Activated CD4-positive, alpha-beta memory T cell treated with anti-CD3 and anti-CD28 coated beads, Interleukin-2, amount 10 ng/mL, durations not matched to agents 7 days and 5 days (primary cell): ENCODE measurements around the gene TP63. TPM values are rescaled to one million over a fixed set of nuclear protein-coding genes. Genes with fewer than 3 reads are reported as not detected.

ENCODE experiments used
- CTCF ChIA-PET: fragments of 350-600 bp; sonication (Branson Sonifier 250); formaldehyde crosslinking; loops from one replicate; lab custom pipeline; 2021; ENCODE audit warnings: antibody characterized with exemption, inconsistent platforms; lab: Charles Lee
- POLR2A ChIA-PET: fragments of 350-600 bp; sonication (Branson Sonifier 250); formaldehyde crosslinking; loops from one replicate; lab custom pipeline; 2021; ENCODE audit warnings: antibody characterized with exemption; lab: Charles Lee
- DNase-seq: peaks from one replicate; pipeline ENCODE4 v3.0.0-alpha.2; 2020
- H3K27ac Mint-ChIP-seq: one replicate; pipeline ENCODE4 v1.8.0; 2021; ENCODE audit warnings: mild to moderate bottlenecking, mixed read lengths
- H3K27me3 Mint-ChIP-seq: one replicate; pipeline ENCODE4 v1.8.0; 2021; ENCODE audit warnings: mixed read lengths
- H3K36me3 Mint-ChIP-seq: one replicate; pipeline ENCODE4 v1.8.0; 2021; ENCODE audit warnings: low read depth, mixed read lengths
- H3K4me1 Mint-ChIP-seq: one replicate; pipeline ENCODE4 v1.8.0; 2021; ENCODE audit warnings: mixed read lengths
- H3K4me3 Mint-ChIP-seq: one replicate; pipeline ENCODE4 v1.8.0; 2021; ENCODE audit warnings: mild to moderate bottlenecking, mixed read lengths
- H3K9me3 Mint-ChIP-seq: one replicate; pipeline ENCODE4 v1.8.0; 2021; ENCODE audit warnings: mixed read lengths
- total RNA-seq, 2 experiments: library from RNA; stranded (reverse); gene quantifications; one replicate each; pipeline ENCODE4 v1.2.3, GENCODE V29; 2021

Gene TP63
- total RNA-seq, 2 experiments from 2014 or later: 1.1 to 1.7 TPM

DNA sequence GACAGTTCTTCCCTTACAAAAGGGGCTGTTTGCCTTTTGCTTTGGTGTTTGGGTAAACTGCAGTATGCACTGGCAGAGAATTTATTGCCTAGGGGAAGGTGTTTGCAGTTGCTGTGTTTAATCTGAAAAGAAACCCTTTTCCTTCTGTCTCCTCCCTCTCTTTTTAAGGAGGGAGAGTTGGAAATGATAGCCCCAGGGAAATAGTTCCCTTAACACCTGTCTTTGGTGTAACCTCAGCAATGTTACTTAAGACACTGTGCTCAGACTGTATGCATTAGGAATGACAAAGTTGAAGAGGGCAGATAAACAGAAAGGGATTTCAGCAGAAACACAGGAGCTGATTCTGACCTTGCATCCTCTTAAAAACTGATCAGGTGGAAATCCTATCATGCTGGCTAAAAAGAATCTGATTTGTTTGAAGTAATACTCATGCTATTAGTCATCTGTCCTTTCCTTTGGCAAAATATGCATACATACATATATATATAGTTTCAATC, 125.4 kb downstream of the TP63 start:
- Mint-ChIP-seq H3K27ac (no peak overlapping the region), H3K9me3 (no peaks in the 10 kb centered on the region), H3K36me3 (no peaks in the 10 kb centered on the region), H3K4me1 (no peaks in the 10 kb centered on the region), H3K4me3 (no peak overlapping the region), H3K27me3 (no peaks in the 10 kb centered on the region)
- ChIA-PET CTCF (no interaction called here), POLR2A (no interaction called here)
- DNase-seq: no peak

DNA sequence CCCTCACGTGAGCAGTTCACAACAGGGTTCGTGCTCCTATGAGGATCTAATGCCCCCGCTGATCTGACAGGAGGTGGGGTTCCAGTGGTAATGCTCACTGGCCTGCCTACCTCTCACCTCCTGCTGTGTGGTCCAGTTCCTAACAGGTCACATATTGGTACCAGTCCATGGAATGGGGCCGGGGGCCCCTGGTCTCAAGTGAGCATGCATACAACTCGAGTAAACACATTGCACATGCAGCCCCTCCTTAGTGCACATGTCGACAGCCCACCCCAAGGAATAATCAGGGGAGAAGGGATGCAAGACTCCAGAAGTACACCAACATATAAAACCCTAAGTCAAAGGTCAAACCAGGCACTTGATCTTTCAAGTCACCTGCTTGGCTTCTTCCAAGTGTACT, 127.0 kb downstream of the TP63 start:
- no peak for DNase-seq
- no peak overlapping the region for H3K4me3 Mint-ChIP-seq
- ChIA-PET POLR2A (no interaction called here), CTCF (no interaction called here)
- H3K27ac Mint-ChIP-seq: no peak overlapping the region
- no peaks in the 10 kb centered on the region for H3K27me3 Mint-ChIP-seq
- no peaks in the 10 kb centered on the region for H3K36me3 Mint-ChIP-seq
- no peaks in the 10 kb centered on the region for H3K4me1 Mint-ChIP-seq
- H3K9me3 Mint-ChIP-seq: no peaks in the 10 kb centered on the region

DNA sequence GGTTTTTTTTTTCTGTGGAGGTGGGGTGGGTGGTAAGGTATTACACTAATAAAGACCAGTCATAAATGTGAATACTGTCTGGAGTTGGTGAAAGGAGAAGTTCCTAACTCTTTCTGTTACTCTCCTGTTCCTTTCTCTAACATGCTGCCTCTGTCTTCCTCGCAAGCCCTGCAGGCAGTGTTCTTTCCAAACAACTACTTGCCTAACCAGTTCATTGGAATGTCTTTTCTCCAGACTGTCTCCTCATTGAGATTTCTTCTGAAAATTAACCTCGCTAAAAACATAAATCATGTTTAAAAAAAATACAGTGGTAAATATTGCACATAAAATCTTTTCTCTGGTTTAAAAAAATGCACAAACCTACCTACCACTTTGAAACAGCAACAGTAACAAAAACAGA, 135.2 kb downstream of the TP63 start:
- ChIA-PET POLR2A (no interaction called here), CTCF (no interaction called here)
- no peak for DNase-seq
- Mint-ChIP-seq H3K9me3 (no peaks in the 10 kb centered on the region), H3K27me3 (no peaks in the 10 kb centered on the region), H3K36me3 (no peaks in the 10 kb centered on the region), H3K4me3 (no peak overlapping the region), H3K4me1 (no peaks in the 10 kb centered on the region), H3K27ac (no peak overlapping the region)

DNA sequence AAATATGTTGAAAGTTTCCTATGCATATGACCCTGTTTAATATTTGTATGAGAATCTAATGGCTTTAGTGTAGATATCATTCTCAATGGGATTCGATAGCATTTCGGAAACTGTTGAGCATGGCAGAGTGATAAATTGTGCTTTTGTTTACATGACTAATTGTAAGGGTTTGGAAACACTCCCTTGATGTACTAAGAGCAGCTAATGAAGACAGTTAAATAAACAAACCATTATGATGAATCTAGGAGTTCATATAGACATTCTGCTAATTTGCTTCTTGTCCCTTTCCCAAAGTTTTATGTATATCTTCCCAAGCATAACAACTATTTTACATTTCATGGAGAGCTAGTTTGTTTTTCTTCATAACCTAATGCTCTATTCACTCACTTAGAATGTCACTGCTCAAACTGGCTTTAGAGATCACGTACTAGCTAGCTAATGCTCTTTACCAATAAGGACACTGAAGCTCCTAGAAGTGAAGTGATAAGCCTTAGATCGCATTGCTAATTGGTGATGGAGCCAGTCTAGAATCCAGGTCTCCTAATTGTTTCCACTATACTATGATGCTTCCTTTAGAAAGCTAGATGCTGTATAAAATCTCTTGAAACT, 140.8 kb downstream of the TP63 start:
- H3K9me3 Mint-ChIP-seq: no peaks in the 10 kb centered on the region
- no peak overlapping the region for H3K4me3 Mint-ChIP-seq
- no peaks in the 10 kb centered on the region for H3K27me3 Mint-ChIP-seq
- H3K36me3 Mint-ChIP-seq: no peaks in the 10 kb centered on the region
- DNase-seq: no peak
- ChIA-PET CTCF (interaction anchor here (1.5 kb wide), 1 partner anchor 499 kb away, joined by 3 read pairs; no protein-coding TSS in a partner anchor), POLR2A (no interaction called here)
- no peak overlapping the region for H3K27ac Mint-ChIP-seq
- no peaks in the 10 kb centered on the region for H3K4me1 Mint-ChIP-seq

DNA sequence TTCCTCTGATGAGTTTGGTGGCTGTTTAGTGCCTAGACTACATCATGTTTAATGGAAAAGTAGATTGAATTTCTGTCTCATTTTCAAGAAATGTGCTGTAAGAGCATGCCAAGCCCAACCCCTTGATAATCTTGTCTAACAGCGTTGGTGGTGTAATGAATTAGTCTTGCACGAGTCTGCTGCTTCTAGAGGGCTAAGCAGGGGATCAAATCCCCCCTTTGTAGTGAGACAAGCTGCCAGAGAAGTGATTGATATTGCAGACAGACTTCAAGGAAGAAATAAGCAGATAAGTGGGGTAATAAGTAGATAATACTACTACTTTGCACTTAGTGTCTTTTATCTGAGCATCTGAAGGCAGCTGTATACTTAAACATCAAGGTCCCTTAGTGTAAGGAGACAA, 141.4 kb downstream of the TP63 start:
- ChIA-PET CTCF (interaction anchor here (1.5 kb wide), 1 partner anchor 500 kb away, joined by 3 read pairs; no protein-coding TSS in a partner anchor), POLR2A (no interaction called here)
- no peak overlapping the region for H3K27ac Mint-ChIP-seq
- H3K4me1 Mint-ChIP-seq: no peaks in the 10 kb centered on the region
- H3K27me3 Mint-ChIP-seq: no peaks in the 10 kb centered on the region
- no peaks in the 10 kb centered on the region for H3K36me3 Mint-ChIP-seq
- no peak overlapping the region for H3K4me3 Mint-ChIP-seq
- no peak for DNase-seq
- no peaks in the 10 kb centered on the region for H3K9me3 Mint-ChIP-seq

DNA sequence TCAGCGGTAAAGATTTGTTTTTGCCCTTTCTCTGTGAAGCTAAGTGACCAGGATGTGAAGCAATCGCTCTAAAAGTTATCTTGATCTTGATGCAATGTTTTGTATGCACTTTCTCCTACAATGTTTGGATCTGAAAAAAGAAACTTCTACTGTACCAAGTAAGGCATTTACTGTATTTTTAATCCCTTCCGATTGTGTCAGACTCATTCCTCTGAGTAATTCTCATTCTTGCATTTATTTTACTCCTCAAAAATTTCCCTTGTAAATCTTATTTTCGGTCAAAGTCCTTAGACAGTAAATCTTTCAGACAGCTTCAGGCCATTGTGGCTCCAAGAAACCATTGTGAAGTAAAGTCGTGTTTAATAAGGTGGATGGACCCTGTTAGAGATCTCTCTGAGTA, 141.9 kb downstream of the TP63 start:
- Mint-ChIP-seq H3K27ac (no peak overlapping the region), H3K4me3 (no peak overlapping the region), H3K9me3 (no peaks in the 10 kb centered on the region), H3K27me3 (no peaks in the 10 kb centered on the region), H3K4me1 (no peaks in the 10 kb centered on the region), H3K36me3 (no peaks in the 10 kb centered on the region)
- ChIA-PET CTCF (no interaction called here), POLR2A (no interaction called here)
- no peak for DNase-seq

DNA sequence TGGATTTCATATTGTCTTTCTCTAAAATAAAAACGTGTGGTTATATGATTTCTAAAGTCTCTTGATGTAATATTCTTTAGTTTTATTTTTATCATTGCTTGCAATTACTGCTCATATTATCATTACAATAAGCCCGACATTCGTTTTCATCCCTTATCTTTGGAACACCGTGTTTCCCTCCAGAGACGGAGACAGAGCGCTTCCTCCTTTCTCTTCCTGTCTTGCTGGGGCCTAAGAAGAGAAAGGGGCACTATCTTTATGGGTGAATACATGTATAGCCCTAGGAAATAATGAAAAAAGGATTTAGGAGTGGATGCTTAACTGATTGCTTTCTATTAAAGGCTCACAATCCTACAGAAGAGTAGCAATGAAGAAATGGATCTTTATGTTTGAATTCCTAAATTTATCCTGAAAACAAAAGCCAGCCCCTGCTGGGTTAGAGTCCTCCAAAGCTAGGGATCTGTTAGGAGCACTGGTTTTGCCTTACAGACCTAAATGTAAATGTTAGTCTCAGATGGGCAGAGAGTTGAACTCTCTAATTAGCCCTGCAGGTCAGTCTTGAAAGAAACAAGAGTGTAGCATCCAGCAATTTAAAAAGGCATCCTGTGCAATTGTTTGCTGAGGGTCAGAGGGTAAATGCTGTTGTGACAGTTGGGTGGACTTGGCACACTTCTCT, 145.1 kb downstream of the TP63 start:
- no peak overlapping the region for H3K4me3 Mint-ChIP-seq
- no peak for DNase-seq
- no peaks in the 10 kb centered on the region for H3K27me3 Mint-ChIP-seq
- no peaks in the 10 kb centered on the region for H3K4me1 Mint-ChIP-seq
- CTCF ChIA-PET: no interaction called here
- no peaks in the 10 kb centered on the region for H3K36me3 Mint-ChIP-seq
- H3K27ac Mint-ChIP-seq: no peak overlapping the region
- H3K9me3 Mint-ChIP-seq: no peaks in the 10 kb centered on the region
- POLR2A ChIA-PET: no interaction called here

DNA sequence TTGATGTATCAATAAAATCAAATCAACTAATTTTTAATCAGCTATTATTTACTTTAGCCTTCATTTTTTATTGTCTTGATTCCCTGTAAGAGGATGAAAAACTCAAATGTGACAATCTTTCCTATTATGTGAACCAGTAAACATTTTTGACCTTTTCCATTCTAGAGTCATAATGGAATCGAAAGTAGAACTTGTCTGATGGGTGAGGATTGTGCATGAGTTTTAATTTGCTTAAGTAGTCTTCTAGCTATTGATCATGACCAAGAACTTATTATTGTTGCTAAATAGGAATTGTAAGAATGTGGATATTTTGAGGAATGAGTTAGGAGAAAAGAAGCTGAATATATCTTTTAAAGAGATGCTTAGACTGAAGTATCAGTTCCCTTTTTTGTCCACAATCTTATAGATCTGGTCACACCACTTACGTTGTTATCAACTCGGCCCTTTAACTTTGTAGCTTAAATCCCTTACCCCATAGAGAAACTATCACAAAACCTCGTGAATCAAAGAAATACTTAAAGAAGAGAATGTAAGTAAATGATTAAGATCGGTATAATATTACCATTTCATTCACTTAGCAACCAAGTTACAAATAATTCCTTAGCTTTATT, 147.3 kb downstream of the TP63 start:
- H3K27ac Mint-ChIP-seq: no peak overlapping the region
- DNase-seq: no peak
- CTCF ChIA-PET: interaction anchor here (0.7 to 1.8 kb wide), 2 partner anchors 26 to 506 kb away, joined by 3 to 7 read pairs; no protein-coding TSS in a partner anchor

DNA sequence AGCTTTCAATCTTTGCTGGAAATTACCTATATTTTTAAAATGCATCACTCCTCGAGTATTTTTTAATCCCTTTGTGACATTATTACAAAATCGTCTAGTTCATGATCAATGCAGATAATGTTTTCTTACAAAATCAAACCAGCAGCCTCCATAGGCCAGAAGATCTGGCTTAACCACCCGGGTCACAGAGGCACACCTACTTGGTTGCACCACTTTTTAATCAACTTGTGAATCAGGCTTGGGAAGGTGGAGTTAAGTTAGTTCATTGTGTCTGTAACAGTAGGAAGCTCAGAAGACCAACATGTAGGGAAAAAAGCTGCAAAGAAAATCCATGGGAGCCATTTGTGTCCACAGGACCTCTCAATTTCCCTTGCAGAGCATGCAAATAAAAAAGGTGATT, 148.0 kb downstream of the TP63 start:
- no peaks in the 10 kb centered on the region for H3K9me3 Mint-ChIP-seq
- no peak overlapping the region for H3K4me3 Mint-ChIP-seq
- no peaks in the 10 kb centered on the region for H3K27me3 Mint-ChIP-seq
- H3K36me3 Mint-ChIP-seq: no peaks in the 10 kb centered on the region
- DNase-seq: no peak
- POLR2A ChIA-PET: no interaction called here
- CTCF ChIA-PET: interaction anchor here (1.8 kb wide), 1 partner anchor 507 kb away, joined by 7 read pairs; no protein-coding TSS in a partner anchor
- no peaks in the 10 kb centered on the region for H3K4me1 Mint-ChIP-seq
- H3K27ac Mint-ChIP-seq: no peak overlapping the region

More for the DNA sequence above, 147.3 kb downstream of the TP63 start:
- Mint-ChIP-seq H3K36me3 (no peaks in the 10 kb centered on the region), H3K9me3 (no peaks in the 10 kb centered on the region), H3K4me1 (no peaks in the 10 kb centered on the region), H3K27me3 (no peaks in the 10 kb centered on the region), H3K4me3 (no peak overlapping the region)
- POLR2A ChIA-PET: no interaction called here

DNA sequence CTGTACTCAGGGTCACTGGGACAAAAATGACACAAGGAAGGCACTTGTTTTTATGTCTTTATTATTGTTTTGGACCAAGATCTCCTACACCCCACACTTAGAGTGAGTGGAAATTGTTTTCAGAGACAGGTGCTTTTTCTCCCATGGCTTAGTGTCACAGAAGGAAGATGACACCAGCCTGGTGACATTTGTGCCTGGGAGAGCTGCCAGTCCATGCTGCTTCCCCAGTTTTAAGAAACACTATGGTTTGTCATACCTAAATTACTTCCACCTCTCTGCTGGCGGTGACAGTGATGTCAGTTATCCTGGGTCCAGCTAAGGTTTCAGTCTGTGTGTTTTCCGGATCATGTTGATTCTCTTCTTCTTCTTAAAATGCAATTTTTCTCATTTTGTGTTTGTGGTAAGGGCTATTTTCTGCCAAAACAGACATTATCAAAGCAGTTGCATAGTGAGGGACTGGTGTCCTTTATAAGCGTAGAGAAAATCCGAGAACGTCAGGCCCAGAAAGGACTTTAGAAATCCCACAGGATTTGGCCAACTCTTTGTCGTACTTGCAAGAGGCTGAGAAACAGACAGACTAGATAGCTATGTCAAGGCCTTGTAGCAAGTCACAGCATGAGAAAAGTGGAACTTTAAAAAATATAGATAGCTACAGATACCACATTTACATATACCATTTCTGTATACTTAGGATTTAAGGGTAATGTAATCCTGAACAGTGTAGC, 149.5 kb downstream of the TP63 start:
- H3K4me1 Mint-ChIP-seq: no peaks in the 10 kb centered on the region
- ChIA-PET POLR2A (no interaction called here), CTCF (no interaction called here)
- H3K27ac Mint-ChIP-seq: no peak overlapping the region
- H3K4me3 Mint-ChIP-seq: no peak overlapping the region
- no peaks in the 10 kb centered on the region for H3K36me3 Mint-ChIP-seq
- no peak for DNase-seq
- no peaks in the 10 kb centered on the region for H3K9me3 Mint-ChIP-seq
- H3K27me3 Mint-ChIP-seq: no peaks in the 10 kb centered on the region

DNA sequence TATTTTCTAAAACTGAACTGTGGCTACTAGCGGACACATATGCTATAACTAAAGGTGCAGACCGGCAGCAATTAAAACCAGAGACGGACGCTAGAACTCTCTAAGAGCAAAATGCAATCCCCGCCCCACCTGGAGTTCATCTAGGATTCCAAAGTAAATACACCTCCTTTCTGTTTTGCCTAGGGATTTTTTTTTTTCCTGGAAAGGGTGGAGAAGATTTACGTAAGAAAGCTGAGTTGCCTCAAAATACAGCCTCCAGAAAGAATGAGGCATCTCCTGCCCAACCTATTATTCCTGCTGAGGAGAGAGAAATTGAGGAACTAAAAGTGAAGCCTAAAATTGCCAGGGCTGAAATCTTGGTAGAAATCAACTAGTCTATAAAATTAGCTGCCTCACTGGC, 150.2 kb downstream of the TP63 start:
- Mint-ChIP-seq H3K4me1 (no peaks in the 10 kb centered on the region), H3K27me3 (no peaks in the 10 kb centered on the region), H3K27ac (no peak overlapping the region), H3K36me3 (no peaks in the 10 kb centered on the region), H3K4me3 (no peak overlapping the region), H3K9me3 (no peaks in the 10 kb centered on the region)
- CTCF ChIA-PET: no interaction called here
- POLR2A ChIA-PET: no interaction called here
- DNase-seq: no peak

DNA sequence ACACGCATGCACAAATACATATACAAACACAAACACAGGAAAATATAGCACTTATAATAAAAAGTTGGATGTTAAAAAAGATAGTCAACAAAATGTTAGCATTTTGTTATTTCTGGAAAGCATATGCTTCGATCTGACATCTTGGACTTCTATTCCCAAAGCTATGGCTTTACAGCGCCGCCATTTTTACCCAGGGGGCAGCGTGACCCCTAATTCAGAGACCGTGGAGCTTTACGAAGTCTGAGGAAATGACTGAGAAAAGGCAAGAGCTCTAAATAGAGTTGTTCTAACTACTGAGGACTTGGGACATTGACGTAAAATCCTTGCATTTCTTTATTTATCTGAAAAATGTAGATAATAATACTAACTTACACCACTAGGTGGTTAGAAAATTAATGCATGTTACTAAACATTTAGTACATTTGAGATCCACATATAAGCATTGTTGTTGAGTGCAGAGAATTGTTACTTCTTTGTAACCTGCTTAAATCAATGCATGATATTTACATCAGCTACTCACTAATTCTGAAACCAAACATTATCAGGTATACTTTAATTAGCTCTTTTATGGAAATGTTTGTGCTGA, 155.4 kb downstream of the TP63 start:
- H3K9me3 Mint-ChIP-seq: no peaks in the 10 kb centered on the region
- no peaks in the 10 kb centered on the region for H3K36me3 Mint-ChIP-seq
- ChIA-PET CTCF (interaction anchor here (1.0 kb wide), 1 partner anchor 13 kb away, joined by 3 read pairs; no protein-coding TSS in a partner anchor), POLR2A (no interaction called here)
- peaks cover 3% of the 10 kb centered on the region for H3K4me1 Mint-ChIP-seq
- H3K27ac Mint-ChIP-seq: no peak overlapping the region
- H3K27me3 Mint-ChIP-seq: no peaks in the 10 kb centered on the region
- no peak for DNase-seq
- no peak overlapping the region for H3K4me3 Mint-ChIP-seq
